ENCODE data around the gene ARHGAP40. TPM values are rescaled to one million over a fixed set of nuclear protein-coding genes. Genes with fewer than 3 reads are reported as not detected.

ARHGAP40 gene
- total RNA-seq, 2 experiments from 2014 or later, result not detected

DNA sequence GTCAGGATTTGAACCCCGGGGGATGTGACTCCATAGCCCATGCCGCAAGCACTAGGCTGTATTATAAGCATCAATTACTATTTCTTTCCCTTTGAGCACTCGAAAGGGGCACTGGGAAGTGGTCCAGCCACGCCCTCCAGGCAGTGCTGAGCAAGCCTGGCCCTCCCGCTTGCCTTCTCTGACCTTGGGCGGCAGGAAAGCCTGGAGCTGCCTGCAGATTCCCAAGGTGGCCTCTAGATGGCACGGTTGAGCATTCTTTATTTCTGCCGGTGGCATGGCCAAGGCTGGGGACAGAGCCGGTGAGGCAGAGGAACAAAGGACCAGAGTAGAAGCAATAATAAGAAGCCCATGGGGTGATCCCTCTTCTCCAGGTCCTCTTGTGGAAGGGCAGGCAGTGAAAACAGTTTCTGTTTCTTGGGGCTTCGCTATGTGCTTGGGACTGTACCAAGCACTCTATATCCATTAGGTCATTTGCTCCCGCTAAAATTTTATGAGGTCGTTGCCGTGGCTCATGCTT, 32.0 kb downstream of the ARHGAP40 start:
- Histone ChIP-seq H3K9me3 (ENCODE audit: control insufficient read depth in 1 of 2, insufficient read depth in 1 of 2, low read length in 2 of 2) (no peaks in the 10 kb centered on the region), H3K4me3 (ENCODE audit: low read length) (no peak overlapping the region), H3K27me3 (ENCODE audit: control insufficient read depth in 1 of 2, insufficient read depth in 2 of 2, low read length in 2 of 2) (peaks cover 4 to 8% of the 10 kb centered on the region in 2 experiments), H3K36me3 (ENCODE audit: insufficient read depth, low read length) (no peaks in the 10 kb centered on the region), H3K4me1 (ENCODE audit: insufficient read depth, low read length) (peaks cover 7% of the 10 kb centered on the region), H3K27ac (ENCODE audit: low read depth in 1 of 2, low read length in 2 of 2) (no peak overlapping the region)
- Mint-ChIP-seq H3K4me3 (no peak overlapping the region), H3K9me3 (no peaks in the 10 kb centered on the region), H3K36me3 (ENCODE audit: low read depth) (no peaks in the 10 kb centered on the region), H3K4me1 (ENCODE audit: low read depth) (peaks cover 5% of the 10 kb centered on the region), H3K27me3 (peaks cover 23% of the 10 kb centered on the region), H3K27ac (no peak overlapping the region)
- ChIA-PET CTCF (interaction anchor here (0.5 to 1.7 kb wide), 11 partner anchors 9 to 418 kb away, joined by 3 to 5 read pairs (median 3); partner anchors contain the start of gene ACTR5), POLR2A (no interaction called here)
- ATAC-seq (ENCODE audit: poor library complexity), result peak; percentile 91
- DNase-seq, result peak; percentile 22 to 75 (median 42)
- TF ChIP-seq, protein P1, sequence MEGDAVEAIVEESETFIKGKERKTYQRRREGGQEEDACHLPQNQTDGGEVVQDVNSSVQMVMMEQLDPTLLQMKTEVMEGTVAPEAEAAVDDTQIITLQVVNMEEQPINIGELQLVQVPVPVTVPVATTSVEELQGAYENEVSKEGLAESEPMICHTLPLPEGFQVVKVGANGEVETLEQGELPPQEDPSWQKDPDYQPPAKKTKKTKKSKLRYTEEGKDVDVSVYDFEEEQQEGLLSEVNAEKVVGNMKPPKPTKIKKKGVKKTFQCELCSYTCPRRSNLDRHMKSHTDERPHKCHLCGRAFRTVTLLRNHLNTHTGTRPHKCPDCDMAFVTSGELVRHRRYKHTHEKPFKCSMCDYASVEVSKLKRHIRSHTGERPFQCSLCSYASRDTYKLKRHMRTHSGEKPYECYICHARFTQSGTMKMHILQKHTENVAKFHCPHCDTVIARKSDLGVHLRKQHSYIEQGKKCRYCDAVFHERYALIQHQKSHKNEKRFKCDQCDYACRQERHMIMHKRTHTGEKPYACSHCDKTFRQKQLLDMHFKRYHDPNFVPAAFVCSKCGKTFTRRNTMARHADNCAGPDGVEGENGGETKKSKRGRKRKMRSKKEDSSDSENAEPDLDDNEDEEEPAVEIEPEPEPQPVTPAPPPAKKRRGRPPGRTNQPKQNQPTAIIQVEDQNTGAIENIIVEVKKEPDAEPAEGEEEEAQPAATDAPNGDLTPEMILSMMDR (IDR thresholded peaks at IDR 0.05), result peak; percentile 95
- intact Hi-C loops (cut with DNase I, micrococcal nuclease), result loop anchor here in 1 of 2 experiments (5.0 kb wide), 1 partner anchor 119 kb away; no protein-coding TSS in a partner anchor

DNA sequence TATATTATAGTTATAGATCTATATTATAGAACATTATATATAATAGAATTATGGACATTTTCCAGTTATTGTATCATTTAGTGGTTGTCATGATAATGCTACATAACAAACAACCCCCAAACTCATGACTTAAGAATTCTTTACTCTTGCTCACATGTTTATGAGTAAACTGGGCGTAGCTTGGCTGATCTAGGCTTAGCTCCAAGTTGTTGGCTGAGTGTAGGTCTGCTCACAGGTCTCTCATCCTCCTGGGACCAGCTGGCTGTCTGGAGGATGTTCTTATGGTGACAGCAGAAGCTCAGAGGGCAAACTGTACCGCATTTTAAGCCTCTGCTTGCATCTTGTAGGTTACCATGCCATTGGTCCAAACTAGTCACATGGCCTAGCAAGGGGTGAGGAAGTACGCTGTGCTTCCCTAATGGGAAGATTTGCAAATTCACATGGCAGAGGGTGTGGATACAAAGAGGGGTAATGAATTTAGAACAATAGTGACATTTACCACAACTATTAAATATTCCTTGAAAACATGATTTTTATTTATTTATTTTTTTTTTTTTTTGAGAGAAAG, 34.2 kb downstream of the ARHGAP40 start:
- Histone ChIP-seq H3K27me3 (ENCODE audit: control insufficient read depth in 1 of 2, insufficient read depth in 2 of 2, low read length in 2 of 2) (peaks cover 4 to 8% of the 10 kb centered on the region in 2 experiments), H3K4me3 (ENCODE audit: low read length) (no peak overlapping the region), H3K36me3 (ENCODE audit: insufficient read depth, low read length) (no peaks in the 10 kb centered on the region), H3K4me1 (ENCODE audit: insufficient read depth, low read length) (peaks cover 7% of the 10 kb centered on the region), H3K27ac (ENCODE audit: low read depth in 1 of 2, low read length in 2 of 2) (no peak overlapping the region), H3K9me3 (ENCODE audit: control insufficient read depth in 1 of 2, insufficient read depth in 1 of 2, low read length in 2 of 2) (no peaks in the 10 kb centered on the region)
- Mint-ChIP-seq H3K27ac (no peak overlapping the region), H3K36me3 (ENCODE audit: low read depth) (no peaks in the 10 kb centered on the region), H3K4me1 (ENCODE audit: low read depth) (peaks cover 5% of the 10 kb centered on the region), H3K4me3 (no peak overlapping the region), H3K27me3 (peaks cover 36% of the 10 kb centered on the region), H3K9me3 (no peaks in the 10 kb centered on the region)
- ChIA-PET CTCF (no interaction called here), POLR2A (no interaction called here)
- TF ChIP-seq, protein P1 (IDR thresholded peaks at IDR 0.05), result no peak
- peak in 3 of 14 experiments; percentile 10 to 25 (median 15) for DNase-seq
- intact Hi-C loops (cut with DNase I, micrococcal nuclease), result no loop called here
- ATAC-seq (ENCODE audit: poor library complexity), result no peak

DNA sequence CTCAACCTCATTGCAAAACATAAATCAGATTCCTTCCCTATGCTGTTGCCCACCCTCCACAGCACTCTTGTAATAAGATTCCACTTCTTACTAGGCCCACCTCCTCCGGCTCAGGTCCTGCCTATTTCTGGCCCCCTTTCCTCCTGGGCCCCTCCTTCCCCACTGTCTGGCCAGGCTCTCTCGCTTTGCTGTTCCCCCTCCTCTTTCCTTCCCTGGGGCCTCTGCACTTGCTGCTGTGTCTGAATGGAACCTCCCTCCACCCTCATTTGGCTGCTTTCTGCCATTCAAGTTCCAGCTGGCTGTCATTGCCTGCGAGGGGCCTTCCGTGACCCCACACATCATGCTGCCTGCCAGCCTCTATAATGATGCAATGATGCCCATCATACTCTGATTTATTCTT, 38.9 kb downstream of the ARHGAP40 start:
- TF ChIP-seq, protein P1 (IDR thresholded peaks at IDR 0.05), result no peak
- CTCF ChIA-PET, result no interaction called here
- Histone ChIP-seq H3K27me3 (ENCODE audit: control insufficient read depth in 1 of 2, insufficient read depth in 2 of 2, low read length in 2 of 2) (peaks cover 10 to 13% of the 10 kb centered on the region in 2 experiments), H3K9me3 (ENCODE audit: control insufficient read depth in 1 of 2, insufficient read depth in 1 of 2, low read length in 2 of 2) (peaks cover 0 to under 1% of the 10 kb centered on the region in 2 experiments), H3K36me3 (ENCODE audit: insufficient read depth, low read length) (no peaks in the 10 kb centered on the region), H3K4me3 (ENCODE audit: low read length) (no peak overlapping the region), H3K4me1 (ENCODE audit: insufficient read depth, low read length) (no peaks in the 10 kb centered on the region), H3K27ac (ENCODE audit: low read depth in 1 of 2, low read length in 2 of 2) (no peak overlapping the region)
- DNase-seq (no peak), ATAC-seq (ENCODE audit: poor library complexity) (no peak)
- H3K36me3 Mint-ChIP-seq (ENCODE audit: low read depth), result no peaks in the 10 kb centered on the region
- intact Hi-C loops (cut with DNase I, micrococcal nuclease), result loop anchor here in 1 of 2 experiments (10.0 kb wide), 1 partner anchor 444 kb away; no protein-coding TSS in a partner anchor
- no peaks in the 10 kb centered on the region for H3K9me3 Mint-ChIP-seq
- POLR2A ChIA-PET, result no interaction called here
- H3K4me1 Mint-ChIP-seq (ENCODE audit: low read depth), result no peaks in the 10 kb centered on the region
- no peak overlapping the region for H3K4me3 Mint-ChIP-seq
- H3K27ac Mint-ChIP-seq, result no peak overlapping the region
- peaks cover 59% of the 10 kb centered on the region for H3K27me3 Mint-ChIP-seq

Data from CD4-positive, alpha-beta T cell (primary cell).